Measurements from ENCODE around the gene SLC25A4.
"Not testable (repeated sequence)": the region's sequence is repeated elsewhere in the genome, so short reads cannot be mapped to it uniquely, and the experiment has no call there.

SLC25A4 gene

DNA sequence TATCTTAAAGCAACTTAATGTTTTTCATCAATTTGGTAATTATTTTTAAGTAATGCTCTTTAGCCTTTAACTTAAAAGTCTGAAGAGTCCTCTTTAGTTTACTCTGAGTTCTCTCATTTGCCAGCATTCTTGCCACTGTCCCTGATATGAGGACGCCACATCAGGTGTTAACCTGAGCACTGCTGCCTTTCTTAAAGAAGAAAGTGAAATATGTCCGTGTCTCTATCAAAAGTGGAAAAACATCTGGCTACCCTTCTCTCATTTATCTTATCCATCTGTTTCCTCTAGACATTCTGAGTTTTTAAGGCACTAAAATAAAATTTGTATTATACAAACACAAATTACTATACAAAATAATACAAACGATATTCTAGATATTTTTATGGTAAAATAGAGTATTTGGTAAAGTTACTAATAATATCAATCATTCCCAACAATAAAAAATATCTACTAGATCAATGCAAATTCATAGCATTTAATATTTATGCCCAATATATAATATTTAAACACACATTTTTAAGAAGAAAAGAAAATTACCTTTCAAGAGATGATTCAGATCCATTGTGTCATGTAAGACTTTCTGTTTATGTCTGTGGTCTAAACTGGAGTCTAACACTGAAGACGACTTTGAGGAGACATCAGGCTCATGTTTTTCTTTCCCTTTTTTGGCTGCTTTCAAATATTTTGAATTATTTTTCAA is 46.7 kb downstream of the SLC25A4 start:
- Mint-ChIP-seq H3K9me3 (no peaks in the 10 kb centered on the region), H3K36me3 (peaks cover 49% of the 10 kb centered on the region), H3K4me1 (peaks cover 30% of the 10 kb centered on the region), H3K27ac (peak overlapping the region; percentile 45), H3K4me3 (no peak overlapping the region)
- DNase-seq (ENCODE audit: low spot score in 2 of 2) (no peak), ATAC-seq (no peak)

DNA sequence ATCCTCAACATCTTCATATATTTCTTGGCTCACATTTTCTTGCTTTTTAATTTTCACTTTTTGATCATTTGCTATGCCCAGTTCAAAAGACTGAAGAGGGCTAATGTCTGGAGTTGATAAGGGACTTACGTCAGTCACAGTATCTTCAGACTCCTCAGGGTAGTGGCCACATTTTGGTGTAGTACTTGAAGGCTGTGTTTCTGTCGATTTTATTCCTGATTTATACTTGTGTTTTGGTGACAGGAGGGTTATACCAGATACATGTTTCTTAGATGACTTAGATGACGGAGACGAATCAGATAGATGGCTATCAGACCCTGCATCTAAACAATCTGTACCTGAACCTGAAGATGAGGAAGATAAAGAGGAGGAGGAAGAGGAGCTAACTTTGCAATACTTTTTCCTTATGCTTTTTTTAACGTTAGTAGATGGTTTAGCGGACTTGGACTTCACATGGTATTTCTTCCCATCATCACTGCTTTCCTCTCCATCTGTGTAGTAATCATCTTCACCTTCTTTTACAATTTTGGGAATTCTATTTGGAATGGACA is 47.3 kb downstream of the SLC25A4 start:
- peaks cover 55% of the 10 kb centered on the region for H3K36me3 Mint-ChIP-seq
- H3K27ac Mint-ChIP-seq, result peak overlapping the region; percentile 45
- H3K4me3 Mint-ChIP-seq, result no peak overlapping the region
- H3K9me3 Mint-ChIP-seq, result no peaks in the 10 kb centered on the region
- DNase-seq (ENCODE audit: low spot score in 2 of 2) (no peak), ATAC-seq (no peak)
- H3K4me1 Mint-ChIP-seq, result peaks cover 37% of the 10 kb centered on the region

DNA sequence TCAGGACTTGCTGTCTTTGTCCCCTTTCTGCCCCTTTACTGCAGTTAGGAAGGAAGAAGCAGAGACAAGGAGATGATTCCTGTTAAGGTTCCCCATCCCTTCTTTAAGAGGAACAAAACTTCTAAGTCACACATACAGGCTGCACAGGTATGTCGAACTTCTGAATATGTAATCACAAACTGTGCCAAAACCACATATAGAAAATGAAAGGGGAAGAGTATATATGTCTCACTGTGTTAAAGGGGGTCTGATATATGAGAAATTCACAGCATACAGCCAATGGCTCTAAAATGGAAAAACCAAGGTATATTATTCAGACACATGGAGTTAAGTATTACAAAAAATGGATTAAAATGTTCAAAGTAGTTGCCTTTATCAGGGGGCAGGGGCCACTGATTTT is 49.0 kb downstream of the SLC25A4 start:
- Mint-ChIP-seq H3K4me1 (peaks cover 36% of the 10 kb centered on the region), H3K27ac (no peak overlapping the region), H3K9me3 (no peaks in the 10 kb centered on the region), H3K36me3 (peaks cover 56% of the 10 kb centered on the region), H3K4me3 (no peak overlapping the region)
- DNase-seq (ENCODE audit: low spot score in 2 of 2), result no peak
- no peak for ATAC-seq

DNA sequence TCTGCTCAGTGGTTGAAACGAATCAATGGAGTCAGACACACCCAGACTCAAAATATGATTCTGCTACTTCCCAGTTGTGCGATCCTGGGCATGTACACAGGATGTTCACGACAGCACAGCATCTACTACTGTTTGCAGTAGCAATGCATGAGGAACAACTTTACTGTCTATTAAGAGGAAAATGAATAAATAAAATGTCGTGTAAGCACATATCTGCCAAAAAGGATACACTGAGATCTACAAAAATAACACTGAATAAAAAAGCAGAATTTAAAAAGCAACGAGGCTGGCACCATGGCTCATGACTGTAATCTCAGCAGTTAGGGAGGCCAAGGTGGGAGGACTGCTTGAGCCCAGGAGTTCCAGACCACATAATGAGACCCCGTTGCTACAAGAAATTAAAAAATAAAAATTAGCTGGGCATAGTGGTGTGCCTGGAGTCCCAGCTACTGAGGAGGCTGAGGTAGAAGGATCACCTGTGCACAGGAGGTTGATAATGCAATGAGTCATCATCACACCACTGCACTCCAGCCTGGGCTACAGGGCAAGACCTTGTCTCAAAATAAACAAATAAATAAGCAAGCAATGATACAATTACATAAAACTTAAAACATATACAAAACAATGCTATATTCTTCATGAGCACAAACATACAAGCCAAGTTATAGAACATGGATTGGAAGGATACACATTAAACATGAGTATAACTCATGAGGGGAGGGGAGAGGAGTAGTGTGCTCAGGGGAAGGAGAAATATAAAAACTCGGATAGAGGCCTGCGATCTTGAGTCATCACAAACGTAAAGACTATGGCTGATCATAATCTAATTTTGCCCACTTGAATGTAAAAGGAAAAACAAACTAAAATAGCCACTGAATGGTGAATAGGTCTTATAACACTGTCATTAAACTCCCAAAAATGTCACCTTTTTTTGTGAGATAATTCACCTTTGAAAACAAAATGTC is 52.1 kb downstream of the SLC25A4 start:
- DNase-seq (ENCODE audit: low spot score in 2 of 2) (no peak), ATAC-seq (no peak)
- Mint-ChIP-seq H3K27ac (no peak overlapping the region), H3K4me1 (peaks cover 29% of the 10 kb centered on the region), H3K9me3 (no peaks in the 10 kb centered on the region), H3K36me3 (peaks cover 44% of the 10 kb centered on the region), H3K4me3 (no peak overlapping the region)

DNA sequence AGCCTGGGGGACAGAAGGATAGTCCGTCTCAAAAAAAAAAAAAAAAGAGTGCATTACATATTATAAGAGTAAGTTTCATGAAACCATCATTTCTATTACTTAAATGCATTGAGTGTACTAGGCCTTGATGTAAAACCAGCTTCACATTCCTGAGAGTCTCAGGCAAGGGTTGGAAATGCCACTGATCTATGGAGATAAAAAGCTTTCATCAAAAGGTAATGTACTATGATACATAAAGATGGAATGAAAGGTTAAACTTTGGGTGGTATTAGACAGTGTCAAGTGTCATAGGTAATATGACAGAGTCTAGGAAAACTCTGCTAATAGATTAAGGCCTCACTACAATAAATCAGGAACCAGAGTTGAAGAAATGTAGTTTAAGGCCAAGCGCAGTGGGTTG is 53.4 kb downstream of the SLC25A4 start:
- peaks cover 24% of the 10 kb centered on the region for H3K4me1 Mint-ChIP-seq

DNA sequence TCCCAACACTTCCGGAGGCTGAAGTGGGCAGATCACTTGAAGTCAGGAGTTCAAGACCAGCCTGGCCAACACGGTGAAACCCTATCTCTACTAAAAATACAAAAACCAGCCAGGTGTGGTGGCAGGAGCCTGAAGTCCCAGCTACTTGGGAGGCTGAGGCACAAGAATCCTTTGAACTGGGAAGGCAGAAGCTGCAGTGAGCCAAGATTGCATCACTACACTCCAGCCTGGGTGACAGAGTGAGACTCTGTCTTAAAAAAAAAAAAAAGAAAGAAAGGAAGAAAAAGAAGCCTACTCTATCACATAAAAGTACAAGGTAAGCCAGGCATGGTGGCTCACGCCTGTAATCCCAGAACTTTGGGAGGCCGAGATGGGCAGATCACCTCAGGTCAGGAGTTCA is 55.1 kb downstream of the SLC25A4 start:
- Mint-ChIP-seq H3K36me3 (peaks cover 55% of the 10 kb centered on the region), H3K4me1 (peaks cover 32% of the 10 kb centered on the region)
- DNase-seq (ENCODE audit: low spot score in 2 of 2); H3K27ac Mint-ChIP-seq; H3K9me3 Mint-ChIP-seq; H3K4me3 Mint-ChIP-seq; ATAC-seq: not testable (repeated sequence)

More for the DNA sequence above, 53.4 kb downstream of the SLC25A4 start:
- H3K27ac Mint-ChIP-seq, result no peak overlapping the region
- H3K9me3 Mint-ChIP-seq, result no peaks in the 10 kb centered on the region
- no peak overlapping the region for H3K4me3 Mint-ChIP-seq
- DNase-seq (ENCODE audit: low spot score in 2 of 2), result no peak
- ATAC-seq, result no peak
- H3K36me3 Mint-ChIP-seq, result peaks cover 40% of the 10 kb centered on the region

All from stimulated activated effector memory CD8-positive, alpha-beta T cell treated with anti-CD3 and anti-CD28 coated beads, Interleukin-12 subunit alpha, Interleukin-12 subunit beta, amount 100 ng/mL, for 72 hours (primary cell).